HUES64 (cell line): ENCODE measurements around the gene RUFY3.

Experiments
- H3K27ac ChIP-seq: 2 replicates; pipeline ENCODE4 v1.7.0; 2013; ENCODE audit warnings: low read depth, low read length, inconsistent platforms
- H3K27me3 ChIP-seq: 2 replicates; pipeline ENCODE4 v1.6.1; 2013; ENCODE audit warnings: mild to moderate bottlenecking, low read length; ENCODE audit not compliant: insufficient read depth
- H3K36me3 ChIP-seq: 2 replicates; pipeline ENCODE4 v1.6.1; 2013; ENCODE audit warnings: mild to moderate bottlenecking, low read length; ENCODE audit not compliant: insufficient read depth
- H3K4me1 ChIP-seq: 2 replicates; pipeline ENCODE4 v1.6.1; 2013; ENCODE audit warnings: mild to moderate bottlenecking, low read length, moderate library complexity; ENCODE audit not compliant: insufficient read depth
- H3K4me3 ChIP-seq: 2 replicates; pipeline ENCODE4 v1.5.1; 2013; ENCODE audit warnings: mild to moderate bottlenecking, low read length, moderate library complexity
- H3K9ac ChIP-seq: 2 replicates; pipeline ENCODE4 v1.6.1; 2013; ENCODE audit warnings: mild to moderate bottlenecking, low read depth, low read length
- H3K9me3 ChIP-seq: 2 replicates; pipeline ENCODE4 v1.6.1; 2013; ENCODE audit warnings: low read depth, low read length; ENCODE audit not compliant: insufficient read depth
- WGBS: fragments of 150-250, 120-280 bp; methylation state at CpG from one replicate; pipeline ENCODE4 v1.1.7; 2013; ENCODE audit warnings: missing lambda C conversion rate; 5-methylcytosine and 5-hydroxymethylcytosine counted together

RUFY3 gene

DNA sequence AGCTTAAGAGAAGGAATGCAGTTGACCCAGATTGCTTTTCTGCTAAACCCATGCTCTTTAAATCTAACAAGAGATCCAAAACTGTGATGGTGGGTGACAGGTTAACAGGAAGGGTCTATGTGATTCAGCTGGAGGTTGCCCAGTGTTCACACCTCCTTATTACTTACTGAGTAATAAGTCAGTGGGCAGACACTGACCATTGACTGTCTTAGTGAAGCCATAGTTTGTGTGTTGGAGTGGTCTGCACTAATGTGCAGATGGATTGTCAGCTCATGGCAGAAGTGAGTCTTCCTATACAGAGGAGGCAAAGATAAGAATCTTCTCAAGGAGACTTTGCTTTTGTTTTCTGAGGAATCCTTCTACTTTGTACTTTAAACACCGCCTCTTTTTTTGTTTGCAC is 15.2 kb upstream of the RUFY3 start:
- Histone ChIP-seq H3K4me1 (peaks cover 21% of the 10 kb centered on the region; the same call in 1 of the 2 replicates), H3K4me3 (peak overlapping the region; percentile 88), H3K36me3 (no peaks in the 10 kb centered on the region), H3K9me3 (no peaks in the 10 kb centered on the region), H3K9ac (0 out of 2 replicates have a peak overlapping the region, but pooled peaks have one; percentile 84), H3K27ac (no peak overlapping the region), H3K27me3 (no peaks in the 10 kb centered on the region)
- no CpG with 5 or more reads among the region's 1 CpG for WGBS

DNA sequence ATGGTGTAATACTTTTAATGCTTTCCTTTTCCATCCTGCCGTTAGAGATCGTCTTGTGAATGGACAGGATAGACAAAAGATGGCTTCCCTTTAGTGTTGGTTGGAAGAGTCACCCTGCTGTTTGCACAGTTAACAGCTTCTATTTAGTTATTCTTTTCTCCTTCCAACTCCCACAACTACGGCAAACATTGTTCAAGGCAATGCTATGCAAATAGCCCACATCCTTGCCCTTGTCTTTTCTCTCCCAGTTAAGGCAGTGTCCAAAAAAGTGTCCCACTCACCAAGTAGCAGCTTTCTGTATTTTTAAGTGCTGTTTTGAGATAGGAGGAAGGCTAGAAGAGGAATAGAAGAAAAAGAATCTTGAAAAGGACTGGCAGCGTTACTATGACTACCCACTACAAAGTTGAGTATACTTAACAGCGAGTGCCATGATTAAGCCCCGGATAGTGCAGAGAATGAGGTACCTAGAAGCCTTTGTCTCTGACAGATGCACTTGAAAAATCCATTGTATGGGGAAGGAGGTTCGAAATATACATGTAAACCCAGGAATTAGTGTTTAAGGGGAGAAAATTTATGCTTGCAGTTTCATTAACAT is 12.1 kb upstream of the RUFY3 start:
- H3K4me3 ChIP-seq, result no peak overlapping the region

DNA sequence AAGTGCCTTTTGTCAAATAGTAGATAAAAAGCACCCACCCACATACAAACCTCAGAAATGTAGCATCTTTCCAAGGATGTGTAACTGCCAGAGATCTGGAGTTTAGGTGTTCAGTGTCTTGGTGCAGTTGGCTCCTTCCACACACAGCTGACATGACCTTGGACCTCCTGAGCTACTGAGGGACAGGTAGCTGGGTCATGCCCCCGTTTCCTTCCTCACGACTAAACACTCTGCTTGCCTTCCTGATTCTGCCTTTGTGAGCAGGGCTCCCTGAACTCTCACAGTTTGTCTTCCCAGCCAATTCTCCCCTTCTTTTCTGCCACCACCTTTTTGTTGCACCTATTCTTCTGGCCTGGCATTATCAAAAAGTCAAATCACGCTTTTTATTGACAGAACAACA is 10.2 kb upstream of the RUFY3 start:
- no peaks in the 10 kb centered on the region for H3K36me3 ChIP-seq
- no peak overlapping the region for H3K4me3 ChIP-seq
- no peaks in the 10 kb centered on the region for H3K9me3 ChIP-seq
- H3K9ac ChIP-seq, result no peak overlapping the region
- H3K27me3 ChIP-seq, result no peaks in the 10 kb centered on the region
- H3K4me1 ChIP-seq, result peaks cover 28% of the 10 kb centered on the region
- WGBS, result 90% methylated on average over 3 of the region's 3 CpGs
- no peak overlapping the region for H3K27ac ChIP-seq

More for the DNA sequence above, 12.1 kb upstream of the RUFY3 start:
- H3K9me3 ChIP-seq, result no peaks in the 10 kb centered on the region
- no peak overlapping the region for H3K27ac ChIP-seq
- H3K4me1 ChIP-seq, result peaks cover 34% of the 10 kb centered on the region
- WGBS, result 79% methylated on average over 7 of the region's 7 CpGs
- no peaks in the 10 kb centered on the region for H3K27me3 ChIP-seq
- H3K36me3 ChIP-seq, result no peaks in the 10 kb centered on the region
- no peak overlapping the region for H3K9ac ChIP-seq

DNA sequence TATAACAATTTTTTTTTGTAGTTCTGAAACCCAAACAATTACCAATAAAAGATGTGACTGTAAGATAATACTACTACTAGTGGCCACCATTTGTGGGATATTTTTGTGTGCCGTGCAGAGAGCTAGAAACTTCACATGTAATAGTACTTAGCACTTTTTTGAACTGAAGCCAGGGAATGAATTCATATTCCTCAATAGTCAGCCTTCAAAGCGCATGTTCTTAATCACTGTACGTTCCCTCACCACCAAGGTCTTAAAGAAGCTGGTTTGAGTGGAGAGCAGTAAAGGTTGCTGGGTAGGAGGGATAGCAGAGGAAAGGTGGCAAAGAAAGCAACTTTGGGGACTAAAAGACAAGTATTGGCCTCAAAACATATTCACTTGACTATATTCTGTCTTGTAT is 9.6 kb upstream of the RUFY3 start:
- Histone ChIP-seq H3K9ac (no peak overlapping the region), H3K4me3 (no peak overlapping the region), H3K27ac (no peak overlapping the region), H3K4me1 (peaks cover 24% of the 10 kb centered on the region), H3K27me3 (no peaks in the 10 kb centered on the region), H3K36me3 (no peaks in the 10 kb centered on the region), H3K9me3 (no peaks in the 10 kb centered on the region)
- WGBS, result 93% methylated on average over 3 of the region's 3 CpGs

DNA sequence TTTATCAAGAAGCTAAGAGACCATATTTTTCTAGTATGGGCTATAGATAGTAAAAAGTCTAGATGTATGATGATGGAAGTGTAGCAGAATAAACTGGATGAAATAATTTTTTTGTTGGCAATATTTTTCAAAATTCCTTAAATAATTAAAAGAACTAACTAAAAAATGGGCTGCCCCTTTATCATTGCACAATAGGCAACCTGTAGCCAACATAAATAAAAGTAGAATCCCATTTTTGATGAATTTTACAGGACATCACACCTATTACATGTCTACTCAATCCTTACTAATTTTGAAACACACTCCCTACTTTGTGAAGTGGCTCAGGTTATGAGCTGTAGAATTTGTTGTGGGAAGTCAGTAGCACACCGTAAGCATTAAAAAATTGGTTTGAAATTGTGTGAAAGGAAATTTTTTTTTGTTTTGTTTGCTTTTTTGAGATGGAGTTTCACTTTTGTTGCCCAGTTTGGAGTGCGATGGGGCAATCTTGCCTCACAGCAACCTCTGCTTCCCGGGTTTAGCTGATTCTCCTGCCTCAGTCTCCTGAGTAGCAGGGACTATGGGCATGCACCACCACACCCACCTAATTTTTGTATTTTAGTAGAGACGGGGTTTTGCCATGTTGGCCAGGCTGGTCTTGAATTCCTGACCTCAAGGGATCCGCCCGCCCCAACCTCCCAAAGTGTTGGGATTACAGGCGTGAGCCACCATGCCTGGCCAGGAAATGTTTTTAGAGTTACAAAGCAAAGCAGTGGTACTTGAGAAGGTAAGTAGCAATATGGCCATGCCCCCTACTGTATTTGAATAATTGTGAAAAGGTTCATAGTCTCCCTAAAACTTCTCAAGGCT is 8.9 kb upstream of the RUFY3 start:
- Histone ChIP-seq H3K9me3 (no peaks in the 10 kb centered on the region), H3K27me3 (no peaks in the 10 kb centered on the region), H3K27ac (no peak overlapping the region), H3K4me1 (peaks cover 24% of the 10 kb centered on the region), H3K9ac (no peak overlapping the region), H3K36me3 (no peaks in the 10 kb centered on the region), H3K4me3 (no peak overlapping the region)
- 86% methylated on average over 7 of the region's 7 CpGs for WGBS

DNA sequence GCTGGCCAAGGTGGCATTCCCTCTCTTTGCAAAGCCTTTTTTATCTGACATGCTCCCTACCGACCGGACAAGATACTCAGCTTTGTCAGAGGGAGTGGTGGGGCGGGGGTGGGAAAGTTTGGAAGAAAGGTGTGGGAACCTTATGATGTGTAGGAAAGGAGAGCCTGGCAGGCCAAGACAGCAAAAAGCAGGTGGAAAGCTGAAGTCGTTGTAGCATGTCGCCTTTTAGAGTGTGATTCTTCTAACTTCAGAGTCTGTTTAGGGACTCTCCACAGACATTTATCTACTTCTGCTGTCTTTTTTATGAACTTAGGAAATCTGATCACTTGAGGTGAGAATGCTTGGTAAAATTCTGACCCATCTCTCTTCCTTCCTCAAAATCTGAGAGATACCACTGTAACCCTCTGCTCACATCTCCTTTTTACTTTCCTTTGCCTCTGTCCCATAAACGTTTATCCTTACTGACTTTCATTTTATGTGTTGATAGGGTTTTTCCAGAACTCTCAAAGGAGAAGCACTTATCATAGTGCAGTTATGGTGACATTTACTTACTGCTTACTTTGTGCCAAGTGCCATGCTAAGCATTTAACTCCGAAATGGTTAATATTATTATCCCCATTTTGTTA is 8.2 kb upstream of the RUFY3 start:
- H3K36me3 ChIP-seq, result no peaks in the 10 kb centered on the region
- H3K9me3 ChIP-seq, result no peaks in the 10 kb centered on the region
- H3K9ac ChIP-seq, result no peak overlapping the region
- no peaks in the 10 kb centered on the region for H3K27me3 ChIP-seq
- H3K4me3 ChIP-seq, result no peak overlapping the region
- H3K4me1 ChIP-seq, result peaks cover 24% of the 10 kb centered on the region
- WGBS, result 53% methylated on average over 5 of the region's 7 CpGs
- H3K27ac ChIP-seq, result no peak overlapping the region

DNA sequence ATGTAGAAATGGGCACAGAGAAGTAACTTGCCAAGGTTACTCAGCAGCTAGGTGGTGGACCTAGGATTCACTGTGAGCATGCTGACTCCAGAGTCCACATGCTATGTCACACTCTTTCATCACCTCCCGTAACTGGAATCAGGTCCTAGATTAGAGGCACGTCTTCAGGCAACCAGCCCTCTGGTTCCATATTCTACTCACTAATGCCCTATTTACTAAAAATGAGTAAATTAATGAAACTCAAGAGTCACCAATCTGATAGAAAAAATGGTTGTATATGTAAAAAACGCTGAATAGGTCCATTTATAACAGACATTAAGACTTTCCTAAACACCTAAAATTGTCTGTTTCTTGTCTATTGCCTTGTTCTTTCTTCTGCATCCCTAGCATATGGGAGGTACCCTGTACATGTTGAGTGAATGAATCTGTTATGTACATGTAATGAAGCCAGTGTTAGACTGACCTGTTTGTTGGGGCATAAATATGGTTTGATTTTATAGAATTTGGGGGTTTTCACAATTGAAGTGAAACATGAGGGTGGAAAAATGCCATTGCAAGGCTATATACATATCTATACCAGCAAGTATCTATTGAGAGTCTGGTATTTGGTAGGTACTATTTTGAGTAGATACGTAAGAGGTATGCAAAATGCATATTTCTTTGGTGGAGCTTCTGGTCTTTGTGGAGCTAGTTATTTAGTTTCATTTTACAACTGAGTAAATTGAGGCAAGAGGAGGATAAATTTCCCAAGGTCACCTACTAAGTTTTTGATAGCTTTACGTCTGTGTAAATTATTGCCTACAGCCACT is 7.5 kb upstream of the RUFY3 start:
- no peak overlapping the region for H3K4me3 ChIP-seq
- WGBS, result 93% methylated on average over 4 of the region's 5 CpGs

DNA sequence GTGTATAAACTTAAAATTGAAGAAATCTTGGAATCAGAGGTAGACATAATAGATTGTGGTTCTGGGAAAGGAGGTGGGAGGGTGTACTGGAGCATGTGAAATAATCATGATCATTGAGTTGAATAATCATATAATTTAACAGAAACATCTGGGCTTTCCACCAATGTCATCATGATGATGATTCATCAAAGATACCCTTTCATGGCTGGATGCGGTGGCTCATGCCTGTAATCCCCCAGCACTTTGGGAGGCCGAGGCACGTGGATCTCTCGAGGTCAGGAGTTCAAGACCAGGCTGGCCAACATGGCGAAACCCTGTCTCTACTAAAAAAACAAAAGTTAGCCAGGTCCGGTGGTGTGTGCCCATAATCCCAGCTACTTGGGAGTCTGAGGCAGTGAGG is 6.7 kb upstream of the RUFY3 start:
- Histone ChIP-seq H3K9ac (no peak overlapping the region), H3K36me3 (no peaks in the 10 kb centered on the region), H3K4me1 (peaks cover 17% of the 10 kb centered on the region), H3K9me3 (no peaks in the 10 kb centered on the region), H3K27me3 (no peaks in the 10 kb centered on the region), H3K4me3 (no peak overlapping the region), H3K27ac (no peak overlapping the region)
- 96% methylated on average over 6 of the region's 6 CpGs for WGBS

More for the DNA sequence above, 7.5 kb upstream of the RUFY3 start:
- Histone ChIP-seq H3K9ac (no peak overlapping the region), H3K27me3 (no peaks in the 10 kb centered on the region), H3K27ac (no peak overlapping the region), H3K4me1 (peaks cover 19% of the 10 kb centered on the region), H3K36me3 (no peaks in the 10 kb centered on the region), H3K9me3 (no peaks in the 10 kb centered on the region)

DNA sequence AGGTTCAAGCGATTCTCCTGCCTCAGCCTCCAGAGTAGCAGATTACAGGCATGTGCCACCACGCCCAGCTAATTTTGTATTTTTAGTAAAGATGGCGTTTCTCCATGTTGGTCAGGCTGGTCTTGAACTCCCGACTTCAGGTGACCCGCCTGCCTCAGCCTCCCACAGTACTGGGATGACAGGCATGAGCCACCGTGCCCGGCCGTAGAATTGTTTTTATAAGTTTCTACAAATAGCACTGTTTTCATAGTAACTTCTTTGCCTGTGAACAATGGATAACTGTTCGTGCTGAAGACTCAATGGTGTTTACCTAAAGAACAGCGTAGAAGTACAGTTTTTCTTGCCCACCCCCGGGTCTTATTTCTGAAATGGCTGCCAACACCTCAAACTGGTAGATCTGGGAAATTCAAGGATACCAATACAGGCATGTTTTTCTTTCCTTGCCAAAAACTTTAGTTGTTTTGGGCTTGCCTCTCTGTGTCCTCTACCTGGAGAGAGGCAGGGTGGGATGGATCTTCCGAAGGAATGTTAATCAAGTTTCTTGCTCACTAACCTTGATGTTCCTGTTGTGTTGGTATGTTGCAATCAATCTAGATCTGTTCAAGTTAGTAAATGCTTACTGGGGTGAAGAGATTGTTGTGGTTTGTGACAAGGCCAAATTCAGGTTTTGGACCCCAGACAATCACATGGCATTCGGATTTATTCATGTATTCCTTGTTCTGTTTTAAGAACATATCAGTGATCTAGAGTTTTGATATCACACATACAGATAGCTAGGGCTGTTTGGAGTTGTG is 2.8 kb upstream of the RUFY3 start:
- Histone ChIP-seq H3K27me3 (no peaks in the 10 kb centered on the region), H3K27ac (no peak overlapping the region), H3K9me3 (no peaks in the 10 kb centered on the region), H3K9ac (no peak overlapping the region), H3K4me1 (peaks cover 19% of the 10 kb centered on the region), H3K36me3 (no peaks in the 10 kb centered on the region), H3K4me3 (no peak overlapping the region)
- WGBS, result 97% methylated on average over 12 of the region's 13 CpGs

DNA sequence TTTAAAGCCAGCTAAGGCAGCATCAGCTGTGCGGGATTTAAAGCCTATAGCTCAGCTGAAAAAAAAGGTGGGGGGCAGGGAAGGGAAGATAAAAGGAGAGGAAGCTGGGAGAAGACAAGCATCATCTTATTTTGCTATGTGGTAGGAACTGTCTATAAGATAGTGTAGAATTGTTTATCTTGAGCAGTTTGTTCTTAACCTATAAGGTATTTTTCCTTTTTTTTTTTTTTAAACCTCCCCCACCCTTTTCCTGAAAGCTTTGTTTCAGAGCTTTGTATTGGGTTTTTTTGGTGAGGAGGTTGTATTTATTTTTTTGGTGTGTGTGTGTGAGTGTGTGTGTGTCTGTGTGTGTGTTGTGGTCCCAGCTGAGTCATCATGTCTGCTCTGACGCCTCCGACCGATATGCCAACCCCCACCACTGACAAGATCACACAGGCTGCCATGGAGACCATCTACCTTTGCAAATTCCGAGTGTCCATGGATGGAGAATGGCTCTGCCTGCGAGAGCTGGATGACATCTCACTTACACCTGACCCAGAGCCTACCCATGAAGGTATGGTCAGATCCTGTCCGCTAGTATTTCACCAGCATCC is 531 bp downstream of the RUFY3 start:
- Histone ChIP-seq H3K4me3 (peak overlapping the region; percentile 27; the same call in 1 of the 2 replicates), H3K9me3 (no peaks in the 10 kb centered on the region), H3K36me3 (no peaks in the 10 kb centered on the region), H3K4me1 (peaks cover 12% of the 10 kb centered on the region), H3K9ac (peak overlapping the region; percentile 38; the same call in 1 of the 2 replicates), H3K27ac (no peak overlapping the region; the same call in 1 of the 2 replicates), H3K27me3 (no peaks in the 10 kb centered on the region)
- 77% methylated on average over 6 of the region's 7 CpGs for WGBS
